IPS DF 6.9 (cell line): Measurements from ENCODE around the gene ITPR1.

Experiments used
- DNase-seq: peaks from one replicate; pipeline ENCODE4 v3.0.0-alpha.2; 2013; ENCODE audit warnings: low read depth, low spot score
- H3K27ac ChIP-seq: one replicate; pipeline ENCODE4 v1.5.1; 2013; ENCODE audit warnings: low read length, control low read depth
- H3K27me3 ChIP-seq: 2 replicates; pipeline ENCODE4 v1.6.1; 2013; ENCODE audit warnings: mild to moderate bottlenecking, low read length; ENCODE audit not compliant: control insufficient read depth, insufficient read depth
- H3K36me3 ChIP-seq: 2 replicates; pipeline ENCODE4 v1.6.1; 2013; ENCODE audit warnings: low read length; ENCODE audit not compliant: control insufficient read depth, insufficient read depth
- H3K4me1 ChIP-seq: 2 replicates; pipeline ENCODE4 v1.6.1; 2013; ENCODE audit warnings: low read length; ENCODE audit not compliant: control insufficient read depth, insufficient read depth
- H3K4me3 ChIP-seq: 2 replicates; pipeline ENCODE4 v1.5.1; 2013; ENCODE audit warnings: mild to moderate bottlenecking, low read length
- H3K9me3 ChIP-seq: 2 replicates; pipeline ENCODE4 v1.6.1; 2013; ENCODE audit warnings: low read length, inconsistent platforms; ENCODE audit not compliant: control insufficient read depth, insufficient read depth
- WGBS: extraction: QIAGEN DNeasy Blood & Tissue Kit; methylation state at CpG from one replicate; pipeline ENCODE4 v1.1.7; 2013; ENCODE audit warnings: mixed read lengths, missing lambda C conversion rate; ENCODE audit not compliant: insufficient read length, insufficient coverage; 5-methylcytosine and 5-hydroxymethylcytosine counted together

Gene ITPR1

GRCh38 chr3:4478261-4478660, 14.9 kb upstream of the ITPR1 start:
- DNase-seq, result no peak
- no peaks in the 10 kb centered on the region for H3K4me1 ChIP-seq
- no peaks in the 10 kb centered on the region for H3K9me3 ChIP-seq
- no peaks in the 10 kb centered on the region for H3K27me3 ChIP-seq
- H3K4me3 ChIP-seq, result no peak overlapping the region
- no peak overlapping the region for H3K27ac ChIP-seq
- H3K36me3 ChIP-seq, result no peaks in the 10 kb centered on the region
- no CpG with 5 or more reads among the region's 3 CpGs for WGBS

GRCh38 chr3:4491855-4492207, 1.3 kb upstream of the ITPR1 start:
- WGBS, result no CpG with 5 or more reads among the region's 5 CpGs
- Histone ChIP-seq H3K4me1 (no peaks in the 10 kb centered on the region), H3K27me3 (no peaks in the 10 kb centered on the region; the same call in 1 of the 2 replicates), H3K27ac (no peak overlapping the region), H3K36me3 (no peaks in the 10 kb centered on the region), H3K9me3 (no peaks in the 10 kb centered on the region), H3K4me3 (peak overlapping the region; percentile 83; the same call in 1 of the 2 replicates)
- DNase-seq, result no peak

GRCh38 chr3:4492208-4493013, 737 bp upstream of the ITPR1 start:
- DNase-seq, result no peak
- WGBS, result no CpG with 5 or more reads among the region's 43 CpGs

GRCh38 chr3:4493941-4494894, 1.1 kb downstream of the ITPR1 start:
- Histone ChIP-seq H3K4me1 (no peaks in the 10 kb centered on the region), H3K4me3 (peak overlapping the region; percentile 54; the same call in 1 of the 2 replicates), H3K36me3 (no peaks in the 10 kb centered on the region), H3K9me3 (no peaks in the 10 kb centered on the region), H3K27me3 (no peaks in the 10 kb centered on the region; the same call in 1 of the 2 replicates), H3K27ac (no peak overlapping the region)
- WGBS, result no CpG with 5 or more reads among the region's 28 CpGs
- DNase-seq, result no peak

More at GRCh38 chr3:4492208-4493013, 737 bp upstream of the ITPR1 start:
- no peaks in the 10 kb centered on the region; the same call in 1 of the 2 replicates for H3K27me3 ChIP-seq
- no peak overlapping the region for H3K27ac ChIP-seq
- peak overlapping the region; percentile 83; the same call in 1 of the 2 replicates for H3K4me3 ChIP-seq
- H3K9me3 ChIP-seq, result no peaks in the 10 kb centered on the region
- no peaks in the 10 kb centered on the region for H3K36me3 ChIP-seq
- no peaks in the 10 kb centered on the region for H3K4me1 ChIP-seq

- Histone ChIP-seq H3K4me1 (no peaks in the 10 kb centered on the region), H3K4me3 (no peak overlapping the region), H3K27ac (no peak overlapping the region)
Observed at GRCh38 chr3:4494895-4495264, 1.7 kb downstream of the ITPR1 start.

GRCh38 chr3:4495294-4496086, 2.3 kb downstream of the ITPR1 start:
- H3K36me3 ChIP-seq, result no peaks in the 10 kb centered on the region
- no peak overlapping the region for H3K4me3 ChIP-seq
- WGBS, result no CpG with 5 or more reads among the region's 3 CpGs
- no peak for DNase-seq
- no peak overlapping the region for H3K27ac ChIP-seq
- no peaks in the 10 kb centered on the region for H3K9me3 ChIP-seq
- no peaks in the 10 kb centered on the region; the same call in 1 of the 2 replicates for H3K27me3 ChIP-seq
- H3K4me1 ChIP-seq, result no peaks in the 10 kb centered on the region

More at GRCh38 chr3:4494895-4495264, 1.7 kb downstream of the ITPR1 start:
- no peaks in the 10 kb centered on the region for H3K36me3 ChIP-seq
- no CpG with 5 or more reads among the region's 4 CpGs for WGBS
- no peaks in the 10 kb centered on the region; the same call in 1 of the 2 replicates for H3K27me3 ChIP-seq
- DNase-seq, result no peak
- no peaks in the 10 kb centered on the region for H3K9me3 ChIP-seq

GRCh38 chr3:4496087-4496452, 2.9 kb downstream of the ITPR1 start:
- no peaks in the 10 kb centered on the region for H3K36me3 ChIP-seq
- H3K9me3 ChIP-seq, result no peaks in the 10 kb centered on the region
- no peak overlapping the region for H3K27ac ChIP-seq
- DNase-seq, result no peak
- H3K4me3 ChIP-seq, result no peak overlapping the region
- H3K4me1 ChIP-seq, result no peaks in the 10 kb centered on the region
- H3K27me3 ChIP-seq, result no peaks in the 10 kb centered on the region; the same call in 1 of the 2 replicates
- WGBS, result no CpG with 5 or more reads among the region's 3 CpGs

GRCh38 chr3:4497005-4497692, 4.0 kb downstream of the ITPR1 start:
- Histone ChIP-seq H3K9me3 (no peaks in the 10 kb centered on the region), H3K27ac (no peak overlapping the region), H3K4me1 (no peaks in the 10 kb centered on the region), H3K4me3 (no peak overlapping the region), H3K36me3 (no peaks in the 10 kb centered on the region), H3K27me3 (no peaks in the 10 kb centered on the region; the same call in 1 of the 2 replicates)
- WGBS, result no CpG with 5 or more reads among the region's 5 CpGs
- no peak for DNase-seq

GRCh38 chr3:4497843-4498324, 4.7 kb downstream of the ITPR1 start:
- Histone ChIP-seq H3K4me3 (no peak overlapping the region), H3K27ac (no peak overlapping the region), H3K4me1 (no peaks in the 10 kb centered on the region), H3K27me3 (no peaks in the 10 kb centered on the region; the same call in 1 of the 2 replicates), H3K36me3 (no peaks in the 10 kb centered on the region), H3K9me3 (no peaks in the 10 kb centered on the region)
- no CpG with 5 or more reads among the region's 1 CpG for WGBS
- DNase-seq, result no peak
